SJSA1 (cell line): ENCODE measurements around the gene IPO5. TPM values are rescaled to one million over a fixed set of nuclear protein-coding genes. Genes with fewer than 3 reads are reported as not detected.

ENCODE experiments used
- DNase-seq, 2 experiments: peaks; one replicate each; pipeline ENCODE4 v3.0.0-alpha.2; 2015 to 2020; ENCODE audit warnings: low spot score in 2 of 2, low read depth in 1 of 2
- H3K27ac ChIP-seq: fragments of 250-450 bp; sonication (Bioruptor Pico); 2 replicates; pipeline ENCODE4 v1.5.1; 2020; ENCODE audit warnings: mild to moderate bottlenecking, moderate library complexity
- H3K27me3 ChIP-seq: fragments of 250-450 bp; sonication (Bioruptor Pico); replicated peaks from 2 replicates; pipeline ENCODE4 v1.5.1; 2020; ENCODE audit warnings: mild to moderate bottlenecking, moderate library complexity
- H3K36me3 ChIP-seq: fragments of 250-450 bp; sonication (Bioruptor Pico); 2 replicates; pipeline ENCODE4 v1.5.1; 2020; ENCODE audit warnings: mild to moderate bottlenecking
- H3K4me1 ChIP-seq: fragments of 250-450 bp; sonication (Bioruptor Pico); replicated peaks from 2 replicates; pipeline ENCODE4 v1.6.1; 2021; ENCODE audit warnings: mild to moderate bottlenecking
- H3K4me3 ChIP-seq: fragments of 250-450 bp; sonication (Bioruptor Pico); 2 replicates; pipeline ENCODE4 v1.5.1; 2020; ENCODE audit warnings: mild to moderate bottlenecking
- H3K9me3 ChIP-seq: fragments of 250-450 bp; sonication (Bioruptor Pico); replicated peaks from 2 replicates; pipeline ENCODE4 v1.5.1; 2020; ENCODE audit warnings: mild to moderate bottlenecking
- total RNA-seq: library from RNA; depleted of rRNA; stranded (reverse); fragments of >200 nt; shearing (Covaris generic); gene quantifications from 2 replicates; pipeline ENCODE4 v1.2.3, GENCODE V29; 2014; rRNA removed

IPO5 gene
- total RNA-seq, 1 experiment from 2014 or later: 146 TPM

GRCh38 chr13:98065468-98065867, 112.0 kb downstream of the IPO5 start:
- Histone ChIP-seq H3K9me3 (no peaks in the 10 kb centered on the region), H3K27ac (no peak overlapping the region), H3K36me3 (no peaks in the 10 kb centered on the region), H3K4me1 (no peaks in the 10 kb centered on the region), H3K27me3 (no peaks in the 10 kb centered on the region), H3K4me3 (no peak overlapping the region)
- DNase-seq: no peak

GRCh38 chr13:98066636-98067035, 113.2 kb downstream of the IPO5 start:
- no peaks in the 10 kb centered on the region for H3K9me3 ChIP-seq
- H3K36me3 ChIP-seq: no peaks in the 10 kb centered on the region
- DNase-seq: no peak
- no peak overlapping the region for H3K27ac ChIP-seq
- H3K27me3 ChIP-seq: no peaks in the 10 kb centered on the region
- H3K4me1 ChIP-seq: no peaks in the 10 kb centered on the region
- no peak overlapping the region for H3K4me3 ChIP-seq

DNA sequence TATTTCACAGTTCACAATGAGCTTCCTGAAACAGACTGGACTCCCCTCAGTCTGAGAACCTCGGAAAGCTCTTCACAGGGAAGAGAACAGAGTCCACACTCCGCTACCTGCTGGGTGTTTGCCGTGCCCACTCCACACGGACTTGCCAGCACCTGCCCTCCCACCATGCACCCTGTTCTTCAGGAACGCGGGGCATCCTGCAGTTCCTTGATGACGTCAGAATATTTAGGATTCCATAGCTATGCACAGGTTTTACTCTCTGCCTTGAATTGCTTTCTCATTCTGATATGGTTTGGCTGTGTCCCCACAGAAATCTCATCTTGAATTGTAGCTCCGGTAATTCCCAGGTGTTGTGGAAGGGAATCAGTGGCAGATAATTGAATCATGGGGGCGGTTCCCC, 115.0 kb downstream of the IPO5 start:
- Histone ChIP-seq H3K4me3 (no peak overlapping the region), H3K27me3 (no peaks in the 10 kb centered on the region), H3K4me1 (no peaks in the 10 kb centered on the region), H3K9me3 (no peaks in the 10 kb centered on the region), H3K27ac (no peak overlapping the region), H3K36me3 (no peaks in the 10 kb centered on the region)
- no peak for DNase-seq

GRCh38 chr13:98069985-98070384, 116.5 kb downstream of the IPO5 start:
- Histone ChIP-seq H3K9me3 (no peaks in the 10 kb centered on the region), H3K36me3 (no peaks in the 10 kb centered on the region), H3K4me3 (no peak overlapping the region), H3K27ac (no peak overlapping the region), H3K27me3 (no peaks in the 10 kb centered on the region), H3K4me1 (no peaks in the 10 kb centered on the region)
- no peak for DNase-seq

DNA sequence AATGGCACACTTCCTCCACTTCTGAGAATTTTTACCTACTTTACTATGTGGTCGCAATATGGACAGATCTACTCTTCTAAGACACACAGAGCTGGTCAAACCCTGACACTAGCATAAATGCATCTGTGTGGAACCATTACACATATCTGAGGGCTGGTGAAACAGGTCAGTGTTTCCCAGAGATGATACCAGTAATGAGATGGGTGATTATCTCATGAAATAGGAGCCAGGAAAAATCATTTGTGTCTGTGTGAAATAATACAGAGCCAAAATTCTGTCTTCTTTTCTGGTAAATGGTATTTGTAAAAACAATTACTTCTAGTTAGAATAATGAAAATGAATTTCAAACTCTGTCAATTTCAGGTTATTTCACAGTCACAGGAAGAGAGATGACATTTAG, 117.8 kb downstream of the IPO5 start:
- Histone ChIP-seq H3K9me3 (no peaks in the 10 kb centered on the region), H3K36me3 (no peaks in the 10 kb centered on the region), H3K27me3 (no peaks in the 10 kb centered on the region), H3K27ac (no peak overlapping the region), H3K4me1 (no peaks in the 10 kb centered on the region), H3K4me3 (no peak overlapping the region)
- no peak for DNase-seq

DNA sequence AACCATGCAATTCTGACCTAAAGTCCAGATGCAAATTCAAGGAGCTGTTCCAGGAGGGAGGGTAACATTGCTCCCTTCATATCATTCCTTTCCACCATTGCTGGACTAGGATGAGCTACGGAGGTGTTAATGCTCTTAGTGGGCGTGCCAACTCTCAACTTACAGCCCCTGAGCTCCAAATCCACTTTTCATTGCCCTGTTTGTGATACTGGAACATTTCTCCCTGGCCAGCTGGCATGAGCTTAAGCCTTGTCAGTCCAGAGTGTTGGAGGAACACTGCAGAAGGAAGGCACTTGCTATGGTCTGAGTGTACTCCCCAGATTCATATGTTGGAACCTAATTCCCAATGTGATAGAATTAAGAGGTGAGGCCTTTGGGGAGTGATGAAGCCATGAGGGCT, 119.0 kb downstream of the IPO5 start:
- H3K4me3 ChIP-seq: no peak overlapping the region
- no peaks in the 10 kb centered on the region for H3K36me3 ChIP-seq
- H3K27me3 ChIP-seq: no peaks in the 10 kb centered on the region
- no peaks in the 10 kb centered on the region for H3K4me1 ChIP-seq
- H3K27ac ChIP-seq: no peak overlapping the region
- DNase-seq: no peak
- no peaks in the 10 kb centered on the region for H3K9me3 ChIP-seq

Other genes with a start within 250 kb of the IPO5 start
- 25.6 and 31.3 TPM in 2 replicates for gene FARP1, start 189.4 kb downstream of the IPO5 start, total RNA-seq
- not detected in 2 replicates for gene RNF113B, start 223.6 kb downstream of the IPO5 start, total RNA-seq